ENCODE results near the gene KRT16. TPM values are rescaled to one million over a fixed set of nuclear protein-coding genes. Genes with fewer than 3 reads are reported as not detected.
"Not testable (repeated sequence)": the region's sequence is repeated elsewhere in the genome, so short reads cannot be mapped to it uniquely, and the experiment has no call there.

Gene KRT16
- total RNA-seq, result 100 to 1,000 TPM in 3 of 4 donors, 10 to 100 TPM in 1; 65.7 to 772 (median 341) TPM

DNA sequence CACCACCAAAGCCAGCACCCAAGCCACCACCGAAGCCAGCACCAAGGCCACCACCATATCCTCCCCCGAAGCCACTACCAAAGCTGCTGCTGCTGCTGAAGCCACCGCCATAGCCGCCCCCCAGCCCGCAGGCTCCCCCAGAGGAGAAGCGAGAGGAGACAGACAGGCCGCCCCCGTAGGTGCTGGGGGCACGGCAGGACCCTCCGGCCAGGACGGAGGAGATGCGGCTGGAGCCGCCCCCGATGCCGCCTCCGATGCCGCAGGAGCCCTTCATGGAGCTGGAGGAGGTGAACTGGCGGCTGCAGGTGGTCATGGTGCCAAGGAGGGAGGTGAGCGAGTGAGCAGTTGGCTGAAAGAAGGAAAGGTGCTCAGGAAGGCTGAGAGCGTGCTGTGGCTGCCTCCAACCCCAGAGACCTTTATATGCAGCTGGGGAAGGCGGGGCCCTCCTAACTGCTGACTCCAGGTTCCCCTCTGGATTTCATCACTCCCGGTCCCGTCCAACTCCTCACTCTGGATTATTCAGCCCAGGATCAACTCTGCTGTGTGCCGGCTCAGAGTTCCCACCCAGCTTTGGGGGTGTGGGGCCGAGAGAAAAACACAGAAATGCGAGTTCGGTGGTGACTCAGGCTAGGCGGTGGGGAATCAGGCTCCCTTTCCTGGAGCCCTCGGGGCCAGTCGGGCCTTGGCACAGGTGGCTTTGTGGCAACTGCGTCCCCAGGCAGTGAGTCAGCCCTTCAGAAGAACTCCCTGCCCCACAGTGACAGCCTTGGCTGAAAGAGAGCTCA, at the start of gene KRT16:
Gene KRT16 (minus strand): TSS at position 392 of the 785 bp plus-strand sequence. CDS start 79 bp downstream, at position 313.
- WGBS, result 41% methylated on average over 21 of the region's 31 CpGs
- peak in 1 of 2 donors; percentile 65 for DNase-seq (ENCODE audit: low spot score in 2 of 2)
- H3K9me3 ChIP-seq, H3K27me3 ChIP-seq, H3K36me3 ChIP-seq: not testable (repeated sequence)
- Histone ChIP-seq H3K27ac (peak within 1 kb of the TSS; percentile 33), H3K4me3 (peak within 1 kb of the TSS; percentile 30), H3K4me1 (peaks cover 11% of the 10 kb centered on the region)

DNA sequence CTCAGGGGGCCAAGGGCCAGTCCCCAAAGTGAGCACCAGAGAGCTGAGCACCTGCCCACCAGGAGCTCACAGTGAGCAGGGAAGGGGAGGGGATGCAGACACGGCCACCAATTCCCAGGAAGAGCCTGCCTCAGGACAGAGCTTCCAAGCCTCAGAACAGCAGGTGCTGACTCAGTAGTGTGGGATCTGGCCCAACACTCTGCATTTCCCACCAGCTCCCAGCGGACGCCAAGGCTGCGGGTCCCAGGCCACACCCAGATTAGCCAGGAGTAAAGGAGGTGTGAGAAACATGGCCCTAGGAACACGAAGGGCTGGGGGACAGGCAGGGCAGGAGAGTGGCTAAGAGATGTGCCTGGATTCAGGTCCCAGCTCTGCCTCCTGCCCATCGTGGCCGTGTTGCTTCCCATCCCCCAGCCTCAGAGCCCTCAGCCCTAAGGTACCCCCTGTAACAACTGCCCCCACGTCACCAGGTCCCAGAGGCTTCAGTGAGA, 47.7 kb upstream of the KRT16 start:
- WGBS, result 66% methylated on average over 8 of the region's 8 CpGs
- Histone ChIP-seq H3K4me3 (no peak overlapping the region), H3K9me3 (no peaks in the 10 kb centered on the region), H3K4me1 (peaks cover 79% of the 10 kb centered on the region), H3K36me3 (no peaks in the 10 kb centered on the region), H3K27me3 (no peaks in the 10 kb centered on the region), H3K27ac (peak overlapping the region; percentile 99)
- no peak for DNase-seq (ENCODE audit: low spot score in 2 of 2)
- TF ChIP-seq POLR2A (IDR thresholded peaks at IDR 0.05) (no peak), POLR2AphosphoS5 (IDR thresholded peaks at IDR 0.05) (no peak), EP300 (IDR thresholded peaks at IDR 0.05) (no peak)
- TF ChIP-seq, protein P1, sequence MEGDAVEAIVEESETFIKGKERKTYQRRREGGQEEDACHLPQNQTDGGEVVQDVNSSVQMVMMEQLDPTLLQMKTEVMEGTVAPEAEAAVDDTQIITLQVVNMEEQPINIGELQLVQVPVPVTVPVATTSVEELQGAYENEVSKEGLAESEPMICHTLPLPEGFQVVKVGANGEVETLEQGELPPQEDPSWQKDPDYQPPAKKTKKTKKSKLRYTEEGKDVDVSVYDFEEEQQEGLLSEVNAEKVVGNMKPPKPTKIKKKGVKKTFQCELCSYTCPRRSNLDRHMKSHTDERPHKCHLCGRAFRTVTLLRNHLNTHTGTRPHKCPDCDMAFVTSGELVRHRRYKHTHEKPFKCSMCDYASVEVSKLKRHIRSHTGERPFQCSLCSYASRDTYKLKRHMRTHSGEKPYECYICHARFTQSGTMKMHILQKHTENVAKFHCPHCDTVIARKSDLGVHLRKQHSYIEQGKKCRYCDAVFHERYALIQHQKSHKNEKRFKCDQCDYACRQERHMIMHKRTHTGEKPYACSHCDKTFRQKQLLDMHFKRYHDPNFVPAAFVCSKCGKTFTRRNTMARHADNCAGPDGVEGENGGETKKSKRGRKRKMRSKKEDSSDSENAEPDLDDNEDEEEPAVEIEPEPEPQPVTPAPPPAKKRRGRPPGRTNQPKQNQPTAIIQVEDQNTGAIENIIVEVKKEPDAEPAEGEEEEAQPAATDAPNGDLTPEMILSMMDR (IDR thresholded peaks at IDR 0.05), result no peak

DNA sequence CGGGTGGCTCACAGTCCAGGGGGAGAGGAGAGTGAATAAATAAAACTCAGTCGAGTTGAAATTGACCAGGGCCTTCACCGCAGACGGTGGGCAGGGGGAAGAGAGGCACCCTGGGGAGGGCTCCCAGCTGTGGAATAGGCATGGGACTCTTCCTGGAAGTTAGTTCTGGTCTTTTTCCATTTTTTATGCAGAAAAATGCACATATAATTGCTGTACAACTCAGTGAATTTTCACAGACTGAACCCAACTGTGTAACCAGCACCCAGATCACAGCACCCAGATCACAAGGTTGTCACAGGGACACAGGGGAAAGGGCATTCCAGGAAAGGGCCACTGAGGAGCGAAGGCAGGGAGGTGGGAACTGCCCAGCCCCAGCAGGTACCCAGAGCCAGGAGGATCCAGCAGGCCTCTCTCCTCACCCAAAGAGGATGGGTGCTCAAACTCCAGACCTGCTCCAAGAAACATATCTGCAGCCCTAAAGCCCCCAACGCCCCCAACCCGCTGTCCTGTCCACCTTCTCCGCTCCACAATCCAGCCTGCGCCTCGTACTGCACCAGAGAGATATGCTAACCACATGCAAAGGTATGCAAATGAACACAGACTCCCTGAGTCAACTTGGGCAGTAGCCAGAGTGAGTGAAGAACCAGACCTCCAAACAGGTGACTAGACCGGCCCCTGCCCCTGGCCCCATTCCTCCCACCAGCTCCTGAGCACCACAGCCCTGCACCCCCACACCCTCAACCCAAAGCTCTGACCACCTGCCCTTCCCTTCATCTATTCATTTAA, 47.1 kb upstream of the KRT16 start:
- Histone ChIP-seq H3K36me3 (no peaks in the 10 kb centered on the region), H3K9me3 (no peaks in the 10 kb centered on the region), H3K4me3 (no peak overlapping the region), H3K4me1 (peaks cover 79% of the 10 kb centered on the region), H3K27ac (peak overlapping the region; percentile 99), H3K27me3 (no peaks in the 10 kb centered on the region)
- TF ChIP-seq, protein P1 (IDR thresholded peaks at IDR 0.05), result no peak
- TF ChIP-seq POLR2AphosphoS5 (IDR thresholded peaks at IDR 0.05) (no peak), POLR2A (IDR thresholded peaks at IDR 0.05) (no peak), EP300 (IDR thresholded peaks at IDR 0.05) (no peak)
- 59% methylated on average over 11 of the region's 11 CpGs for WGBS
- no peak for DNase-seq (ENCODE audit: low spot score in 2 of 2)

DNA sequence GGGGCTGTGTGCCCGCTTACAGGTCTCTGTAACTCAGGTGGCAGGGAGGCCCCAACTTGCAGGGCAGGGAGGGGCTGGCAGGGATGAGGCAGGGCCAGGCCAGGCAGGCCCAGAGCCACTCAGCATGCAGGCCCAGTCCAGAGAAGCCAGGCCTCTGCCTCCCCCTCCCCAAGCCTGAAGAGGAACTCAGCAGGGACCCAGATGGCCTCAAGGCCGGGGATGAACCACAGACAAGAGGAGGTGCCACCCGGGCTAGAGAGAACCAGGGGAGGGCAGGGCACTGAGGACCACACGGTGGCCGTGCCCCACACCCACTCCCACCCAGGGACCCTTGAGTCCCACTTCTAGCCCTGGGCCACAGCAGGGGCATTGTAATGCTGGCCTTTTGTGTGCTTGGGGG, 46.3 kb upstream of the KRT16 start:
- Histone ChIP-seq H3K9me3 (no peaks in the 10 kb centered on the region), H3K4me1 (peaks cover 83% of the 10 kb centered on the region), H3K4me3 (no peak overlapping the region), H3K27me3 (no peaks in the 10 kb centered on the region), H3K27ac (peak overlapping the region; percentile 99), H3K36me3 (no peaks in the 10 kb centered on the region)
- no peak for TF ChIP-seq EP300 (IDR thresholded peaks at IDR 0.05)
- no peak for TF ChIP-seq POLR2AphosphoS5 (IDR thresholded peaks at IDR 0.05)
- no peak for TF ChIP-seq POLR2A (IDR thresholded peaks at IDR 0.05)
- TF ChIP-seq, protein P1 (IDR thresholded peaks at IDR 0.05), result no peak
- WGBS, result 44% methylated on average over 1 of the region's 5 CpGs
- DNase-seq (ENCODE audit: low spot score in 2 of 2), result no peak

DNA sequence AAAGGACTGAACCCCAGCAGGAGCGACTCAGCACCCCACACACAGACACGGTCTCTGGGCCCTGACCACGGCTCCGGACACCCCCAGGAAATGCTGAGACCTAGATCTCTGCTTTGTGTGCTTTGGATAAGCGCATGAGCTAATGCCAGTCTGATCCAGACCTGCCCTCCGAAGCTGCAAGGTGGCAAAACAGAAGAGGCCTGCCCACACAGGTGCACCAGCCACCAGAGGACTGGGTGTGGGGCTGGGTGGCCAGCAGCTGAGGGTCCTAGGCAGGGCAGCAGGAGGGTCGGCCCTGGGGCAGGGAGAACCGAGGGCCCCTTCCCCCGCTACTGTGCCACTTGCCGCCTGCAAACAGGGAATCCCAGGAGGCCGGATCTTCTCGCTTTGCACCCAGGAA, 45.4 kb upstream of the KRT16 start:
- no peak overlapping the region for H3K4me3 ChIP-seq
- 74% methylated on average over 4 of the region's 12 CpGs for WGBS
- H3K9me3 ChIP-seq, result no peaks in the 10 kb centered on the region
- TF ChIP-seq POLR2A (IDR thresholded peaks at IDR 0.05) (no peak), EP300 (IDR thresholded peaks at IDR 0.05) (no peak), POLR2AphosphoS5 (IDR thresholded peaks at IDR 0.05) (no peak)
- TF ChIP-seq, protein P1 (IDR thresholded peaks at IDR 0.05), result no peak
- DNase-seq (ENCODE audit: low spot score in 2 of 2), result no peak
- no peaks in the 10 kb centered on the region for H3K27me3 ChIP-seq
- H3K36me3 ChIP-seq, result no peaks in the 10 kb centered on the region
- peak overlapping the region; percentile 99 for H3K27ac ChIP-seq
- H3K4me1 ChIP-seq, result peaks cover 83% of the 10 kb centered on the region
